ENCODE results near the gene GLDC. TPM values are rescaled to one million over a fixed set of nuclear protein-coding genes. Genes with fewer than 3 reads are reported as not detected.
"Not testable (repeated sequence)": the region's sequence is repeated elsewhere in the genome, so short reads cannot be mapped to it uniquely, and the experiment has no call there.

Gene GLDC
- total RNA-seq, 1 experiment from 2014 or later, result 2.3 TPM

- no peak for DNase-seq (ENCODE audit: low read depth, low spot score)
- in situ Hi-C loops (cut with HindIII; ENCODE audit: low pct_unique_long_range_greater_than_20kb, low sequenced_read_pairs), result no loop called here
These were observed 12.2 kb downstream of the GLDC start for GRCh38 chr9:6633378-6633777.

GRCh38 chr9:6632516-6633183 lies 12.9 kb downstream of the GLDC start:
- DNase-seq (ENCODE audit: low read depth, low spot score), result no peak
- in situ Hi-C loops (cut with HindIII; ENCODE audit: low pct_unique_long_range_greater_than_20kb, low sequenced_read_pairs), result no loop called here

DNA sequence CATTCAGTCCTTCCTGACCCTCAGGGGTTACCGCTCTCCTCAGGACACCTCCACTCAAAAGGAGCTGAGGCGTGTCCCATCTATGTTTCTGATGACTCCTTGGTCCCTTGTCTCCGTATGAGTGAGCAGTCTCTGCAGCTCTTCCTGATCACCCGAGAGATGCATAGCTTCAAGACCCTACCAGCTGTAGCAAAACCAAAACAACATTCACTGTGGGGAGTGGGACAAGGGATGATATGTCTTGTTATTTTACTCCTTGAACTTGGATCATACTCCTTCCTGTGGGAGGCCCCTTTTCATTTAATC lies 14.4 kb downstream of the GLDC start:
- in situ Hi-C loops (cut with HindIII; ENCODE audit: low pct_unique_long_range_greater_than_20kb, low sequenced_read_pairs), result no loop called here
- DNase-seq (ENCODE audit: low read depth, low spot score), result no peak

- in situ Hi-C loops (cut with HindIII; ENCODE audit: low pct_unique_long_range_greater_than_20kb, low sequenced_read_pairs), result no loop called here
These were observed 14.9 kb downstream of the GLDC start for GRCh38 chr9:6630502-6631206.

DNA sequence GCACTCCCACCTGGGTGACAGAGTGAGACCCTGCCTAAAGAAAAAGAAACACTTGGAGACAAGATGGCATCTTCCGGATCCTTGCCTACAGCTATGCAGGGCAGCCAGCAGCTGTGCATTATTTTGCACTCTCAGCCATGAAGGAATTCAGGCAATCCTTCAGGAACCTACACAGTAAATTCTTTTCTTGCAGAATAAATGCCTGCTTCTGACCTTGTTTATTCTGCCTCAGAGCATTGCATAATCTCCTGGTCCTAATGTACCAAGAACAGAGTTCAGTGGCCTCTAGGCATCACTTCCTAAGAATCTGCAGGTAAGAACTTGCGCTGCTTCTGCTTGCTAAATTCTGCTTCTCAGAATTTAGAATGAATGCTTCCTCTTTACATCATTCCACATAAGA lies 16.8 kb downstream of the GLDC start:
- in situ Hi-C loops (cut with HindIII; ENCODE audit: low pct_unique_long_range_greater_than_20kb, low sequenced_read_pairs), result no loop called here
- no peak for DNase-seq (ENCODE audit: low read depth, low spot score)

More at GRCh38 chr9:6630502-6631206, 14.9 kb downstream of the GLDC start:
- DNase-seq (ENCODE audit: low read depth, low spot score), result no peak

- in situ Hi-C loops (cut with HindIII; ENCODE audit: low pct_unique_long_range_greater_than_20kb, low sequenced_read_pairs), result no loop called here
- DNase-seq (ENCODE audit: low read depth, low spot score), result no peak
These were observed 20.2 kb downstream of the GLDC start for GRCh38 chr9:6625363-6625762.

GRCh38 chr9:6622784-6623183 lies 22.7 kb downstream of the GLDC start:
- DNase-seq (ENCODE audit: low read depth, low spot score); in situ Hi-C loops (cut with HindIII; ENCODE audit: low pct_unique_long_range_greater_than_20kb, low sequenced_read_pairs): not testable (repeated sequence)

GRCh38 chr9:6620796-6621195 lies 24.7 kb downstream of the GLDC start:
- in situ Hi-C loops (cut with HindIII; ENCODE audit: low pct_unique_long_range_greater_than_20kb, low sequenced_read_pairs), result no loop called here
- DNase-seq (ENCODE audit: low read depth, low spot score), result no peak

GRCh38 chr9:6620353-6620752 lies 25.2 kb downstream of the GLDC start:
- in situ Hi-C loops (cut with HindIII; ENCODE audit: low pct_unique_long_range_greater_than_20kb, low sequenced_read_pairs), result no loop called here
- no peak for DNase-seq (ENCODE audit: low read depth, low spot score)

DNA sequence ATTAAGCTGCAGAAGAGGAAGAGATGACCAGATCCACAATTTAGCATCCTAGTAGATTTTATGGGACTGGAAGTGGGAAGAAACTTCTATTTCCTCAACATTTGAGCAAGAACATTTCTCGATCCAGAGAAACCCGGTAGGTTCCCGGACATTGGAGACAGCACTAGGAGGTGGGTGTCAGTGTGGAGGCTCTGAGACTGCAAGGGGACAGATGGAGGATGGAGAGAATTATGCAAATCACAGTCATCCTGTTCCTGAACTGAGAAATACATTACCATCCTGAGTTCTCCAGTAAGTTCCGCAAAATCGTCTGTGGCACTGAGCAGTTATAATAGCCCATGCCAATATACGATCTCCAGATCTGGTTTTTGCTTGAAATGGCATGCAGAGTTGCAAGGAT lies 25.6 kb downstream of the GLDC start:
- no peak for DNase-seq (ENCODE audit: low read depth, low spot score)
- in situ Hi-C loops (cut with HindIII; ENCODE audit: low pct_unique_long_range_greater_than_20kb, low sequenced_read_pairs), result no loop called here

GRCh38 chr9:6616951-6617602 lies 28.5 kb downstream of the GLDC start:
- in situ Hi-C loops (cut with HindIII; ENCODE audit: low pct_unique_long_range_greater_than_20kb, low sequenced_read_pairs), result no loop called here
- no peak for DNase-seq (ENCODE audit: low read depth, low spot score)

DNA sequence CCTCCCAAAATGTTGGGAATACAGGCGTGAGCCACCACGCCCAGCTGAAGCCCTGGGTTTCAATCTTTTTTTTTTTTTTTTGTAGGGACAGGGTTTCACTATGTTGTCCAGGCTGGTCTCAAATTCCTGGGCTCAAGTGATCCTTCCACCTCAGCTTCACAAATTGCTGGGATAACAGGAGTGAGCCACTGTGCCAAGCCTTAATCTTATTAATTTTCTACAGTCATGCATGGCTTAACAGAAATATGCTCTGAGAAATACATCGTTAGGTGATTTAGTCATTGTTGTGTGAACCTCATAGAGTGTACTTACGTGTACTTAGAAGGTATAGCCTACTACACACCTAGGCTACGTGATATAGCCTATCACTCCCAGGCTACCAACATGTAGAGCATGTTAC lies 31.0 kb downstream of the GLDC start:
- in situ Hi-C loops (cut with HindIII; ENCODE audit: low pct_unique_long_range_greater_than_20kb, low sequenced_read_pairs), result no loop called here
- DNase-seq (ENCODE audit: low read depth, low spot score), result no peak

- in situ Hi-C loops (cut with HindIII; ENCODE audit: low pct_unique_long_range_greater_than_20kb, low sequenced_read_pairs), result no loop called here
These were observed 33.7 kb downstream of the GLDC start for GRCh38 chr9:6611865-6612264.

DNA sequence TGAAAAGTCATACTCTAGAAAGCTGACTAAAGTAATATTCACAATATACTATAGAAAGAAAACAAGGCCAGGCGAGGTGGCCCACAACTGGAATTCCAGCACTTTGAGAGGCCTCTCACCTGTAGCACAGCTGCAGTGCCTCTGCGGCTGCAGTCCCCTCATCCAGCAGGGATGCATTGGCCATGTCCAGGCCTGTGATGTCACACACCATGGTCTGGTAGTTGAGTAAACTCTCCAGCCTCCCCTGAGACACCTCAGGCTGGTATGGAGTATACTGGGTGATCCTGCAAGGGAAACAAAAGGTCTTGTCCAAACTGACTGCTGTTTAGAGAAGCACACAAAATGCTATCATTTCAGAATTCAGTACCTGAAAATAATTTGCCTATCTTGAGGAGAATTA lies 35.5 kb downstream of the GLDC start:
- DNase-seq (ENCODE audit: low read depth, low spot score), result no peak
- in situ Hi-C loops (cut with HindIII; ENCODE audit: low pct_unique_long_range_greater_than_20kb, low sequenced_read_pairs), result no loop called here

More at GRCh38 chr9:6611865-6612264, 33.7 kb downstream of the GLDC start:
- no peak for DNase-seq (ENCODE audit: low read depth, low spot score)

GRCh38 chr9:6609497-6610016 lies 36.0 kb downstream of the GLDC start:
- no peak for DNase-seq (ENCODE audit: low read depth, low spot score)
- in situ Hi-C loops (cut with HindIII; ENCODE audit: low pct_unique_long_range_greater_than_20kb, low sequenced_read_pairs), result no loop called here

GRCh38 chr9:6605202-6605601 lies 40.3 kb downstream of the GLDC start:
- DNase-seq (ENCODE audit: low read depth, low spot score), result peak; percentile 46
- in situ Hi-C loops (cut with HindIII; ENCODE audit: low pct_unique_long_range_greater_than_20kb, low sequenced_read_pairs), result no loop called here

- DNase-seq (ENCODE audit: low read depth, low spot score), result no peak
- in situ Hi-C loops (cut with HindIII; ENCODE audit: low pct_unique_long_range_greater_than_20kb, low sequenced_read_pairs), result no loop called here
These were observed 45.1 kb downstream of the GLDC start for GRCh38 chr9:6600426-6600825.

GRCh38 chr9:6600006-6600405 lies 45.5 kb downstream of the GLDC start:
- no peak for DNase-seq (ENCODE audit: low read depth, low spot score)
- in situ Hi-C loops (cut with HindIII; ENCODE audit: low pct_unique_long_range_greater_than_20kb, low sequenced_read_pairs), result no loop called here

GRCh38 chr9:6598249-6598725 lies 47.2 kb downstream of the GLDC start:
- DNase-seq (ENCODE audit: low read depth, low spot score), result no peak
- in situ Hi-C loops (cut with HindIII; ENCODE audit: low pct_unique_long_range_greater_than_20kb, low sequenced_read_pairs), result no loop called here
